ENCODE results near the gene MED14.

Gene MED14

DNA sequence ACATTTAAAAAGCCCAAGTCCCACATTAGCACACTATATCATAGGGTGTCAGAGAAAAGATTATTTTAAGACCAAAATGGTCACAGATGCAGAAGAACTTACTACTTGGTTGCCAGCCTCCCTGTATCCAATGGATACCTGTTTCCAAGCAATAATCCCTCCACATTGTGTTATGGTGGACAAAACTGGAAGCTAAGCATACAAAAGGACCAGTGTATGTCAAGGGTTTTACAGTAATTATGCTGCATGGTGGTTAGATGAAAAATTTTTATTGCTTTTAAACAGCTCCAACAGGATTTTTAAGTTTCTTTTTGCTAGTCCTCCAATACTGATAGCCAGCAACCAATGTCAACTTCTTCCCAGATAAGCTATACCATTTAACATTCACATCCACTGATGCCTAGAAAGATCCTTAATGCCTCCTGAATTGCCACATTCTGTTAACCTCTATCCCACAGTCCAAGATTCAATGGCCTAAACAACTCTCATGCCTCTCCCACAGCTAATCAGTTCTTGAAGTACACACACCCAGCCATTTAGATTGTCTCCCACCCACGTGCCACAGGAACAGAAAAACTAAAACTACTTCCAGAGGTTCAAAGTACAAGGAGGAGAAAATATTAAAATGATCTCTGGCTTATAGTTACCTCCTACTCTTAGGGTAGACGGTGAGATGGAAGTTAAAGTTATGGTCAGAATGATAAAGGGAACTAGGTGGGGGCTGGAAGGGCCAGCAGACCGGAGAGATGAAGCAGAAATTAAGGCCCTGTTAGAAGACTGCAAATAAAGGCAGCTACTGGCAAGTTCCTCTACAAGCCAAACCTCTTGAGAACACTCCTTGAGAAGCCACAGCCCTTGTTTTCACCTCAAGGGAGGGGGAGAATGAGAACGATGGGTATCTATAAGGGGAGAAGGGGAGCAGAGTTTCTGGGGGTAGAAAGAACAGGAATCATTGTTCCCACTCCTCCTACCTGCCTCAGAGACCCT, 5.5 kb downstream of the MED14 start:
- no peak for DNase-seq

DNA sequence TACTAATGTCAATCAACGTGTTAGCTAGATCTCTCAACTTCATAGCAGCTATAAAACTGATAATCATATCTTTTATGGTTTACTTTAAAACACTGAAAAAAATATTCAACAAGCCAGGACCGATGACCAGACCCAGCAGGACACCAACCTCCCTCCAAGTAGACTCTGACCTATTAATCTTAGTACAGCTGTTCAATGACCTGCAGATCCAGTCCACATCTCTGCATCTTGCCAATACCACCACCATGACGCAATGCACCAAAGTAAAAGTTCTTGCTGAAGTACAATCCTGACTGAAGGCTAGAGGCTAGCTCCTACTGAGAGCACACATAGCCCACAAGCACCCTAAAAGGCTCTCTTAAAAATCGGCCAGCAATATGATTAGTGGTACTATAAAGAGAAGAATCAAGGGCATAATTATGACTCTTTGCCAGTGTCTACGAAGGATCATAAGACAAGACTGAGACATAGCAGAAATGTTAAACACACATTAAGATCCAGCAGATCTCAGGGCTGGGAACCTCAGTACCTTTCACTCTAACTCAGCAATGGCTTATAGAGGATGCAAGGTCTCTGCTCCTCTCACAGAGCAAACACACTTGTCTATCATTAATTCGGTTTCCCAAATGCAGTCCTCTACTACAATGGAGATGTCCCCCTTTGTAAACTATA, 7.6 kb downstream of the MED14 start:
- no peak for DNase-seq

DNA sequence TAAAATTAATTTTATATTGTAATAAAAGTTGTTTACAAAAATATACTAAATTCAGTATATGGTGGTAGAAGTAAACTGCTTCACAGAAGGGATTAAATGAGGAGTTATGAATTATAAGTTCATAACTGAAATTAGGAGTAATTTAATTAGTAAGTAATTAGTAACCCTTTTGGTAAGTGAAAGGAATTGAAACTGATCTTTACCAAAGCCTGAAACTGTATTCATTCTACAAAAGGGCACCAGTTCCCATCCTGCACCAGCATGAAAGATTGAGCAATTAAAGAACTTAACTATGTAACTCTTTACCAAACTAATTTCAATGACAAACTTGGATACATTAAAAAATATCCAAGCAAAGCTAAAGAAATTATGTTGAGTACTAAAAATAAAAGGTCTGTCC, 8.2 kb downstream of the MED14 start:
- DNase-seq: no peak

DNA sequence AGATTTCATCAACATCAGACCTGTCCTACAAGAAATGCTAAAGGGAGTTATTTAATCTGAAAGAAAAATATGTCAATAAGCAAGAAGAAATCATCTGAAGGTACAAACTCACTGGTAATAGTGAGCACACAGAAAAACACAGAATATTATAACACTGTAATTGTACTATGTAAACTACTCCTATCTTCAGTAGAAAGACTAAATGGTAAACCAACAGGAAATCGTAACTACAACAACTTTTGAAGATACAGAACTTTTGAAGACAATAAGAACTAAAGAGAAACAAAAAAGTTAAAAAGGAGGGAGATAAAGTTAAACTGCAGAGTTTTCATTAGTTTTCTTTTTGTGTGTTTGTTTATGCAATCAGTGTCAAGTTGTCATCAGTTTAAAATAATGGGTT, 12.4 kb downstream of the MED14 start:
- no peak for DNase-seq

DNA sequence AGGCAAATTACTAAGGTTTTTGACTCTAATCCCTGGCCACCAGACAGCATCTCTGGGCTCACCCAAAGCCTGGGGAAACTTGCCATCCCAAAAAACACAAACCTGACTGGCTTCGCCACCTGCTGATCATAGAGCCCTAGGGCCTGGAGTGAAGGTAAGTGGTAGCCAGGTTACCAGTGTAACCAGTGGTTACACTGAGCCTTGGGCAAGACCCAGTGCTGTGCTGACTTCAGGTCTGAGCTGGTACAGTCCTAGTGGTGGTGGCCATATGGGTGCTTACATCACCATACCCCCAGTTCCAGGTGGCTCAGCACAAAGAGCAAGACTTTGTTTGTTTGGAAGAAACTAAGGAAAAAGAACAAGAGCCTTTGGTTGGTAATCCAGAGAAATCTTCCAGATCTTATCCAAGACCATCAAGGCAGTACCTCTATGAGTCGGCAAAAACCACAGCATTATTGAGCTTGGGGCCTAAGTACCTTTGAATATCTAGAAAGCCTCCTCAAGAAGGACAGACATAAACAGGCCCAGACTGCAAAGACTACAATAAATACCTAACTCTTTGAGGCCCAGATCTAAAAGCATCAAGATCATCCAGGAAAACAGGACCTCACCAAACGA, 13.7 kb downstream of the MED14 start:
- DNase-seq: no peak

DNA sequence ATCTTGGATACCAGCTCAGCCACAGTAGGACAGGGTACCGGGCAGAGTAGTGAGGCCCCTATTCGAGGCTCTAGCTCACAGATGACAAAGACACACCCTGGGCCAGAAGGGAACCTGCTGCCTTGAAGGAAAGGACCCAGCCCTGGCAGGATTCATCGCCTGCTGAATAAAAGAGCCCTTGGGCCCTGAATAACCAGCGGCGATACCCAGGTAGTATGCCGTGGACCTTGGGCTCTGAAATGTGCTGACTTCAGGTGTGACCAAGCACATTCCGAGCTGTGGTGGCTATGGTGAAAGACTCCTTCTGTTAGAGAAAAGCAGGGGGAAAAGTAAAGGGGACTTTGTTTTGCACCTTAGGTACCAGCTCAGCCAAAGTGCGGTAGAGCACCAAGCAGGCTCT, 14.6 kb downstream of the MED14 start:
- DNase-seq: no peak

DNA sequence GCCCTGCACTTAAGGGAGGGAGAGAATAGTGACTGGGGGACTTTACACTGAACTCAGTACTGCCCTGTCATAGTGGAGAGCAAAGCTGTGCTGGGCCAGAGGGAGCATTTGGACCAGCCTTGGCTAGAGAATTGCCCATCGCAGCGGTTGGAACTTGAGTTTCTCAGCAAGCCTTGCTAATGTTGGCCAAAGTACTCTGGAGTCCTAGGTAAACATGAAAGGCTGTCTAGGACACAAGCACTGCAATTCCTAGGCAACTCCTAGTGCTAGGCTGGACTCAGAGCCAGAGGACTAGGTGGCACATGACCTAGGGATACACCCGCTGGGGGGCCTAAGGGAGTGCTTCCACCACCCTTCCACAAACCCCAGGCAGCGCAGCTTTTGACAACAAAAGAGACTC, 15.0 kb downstream of the MED14 start:
- no peak for DNase-seq

DNA sequence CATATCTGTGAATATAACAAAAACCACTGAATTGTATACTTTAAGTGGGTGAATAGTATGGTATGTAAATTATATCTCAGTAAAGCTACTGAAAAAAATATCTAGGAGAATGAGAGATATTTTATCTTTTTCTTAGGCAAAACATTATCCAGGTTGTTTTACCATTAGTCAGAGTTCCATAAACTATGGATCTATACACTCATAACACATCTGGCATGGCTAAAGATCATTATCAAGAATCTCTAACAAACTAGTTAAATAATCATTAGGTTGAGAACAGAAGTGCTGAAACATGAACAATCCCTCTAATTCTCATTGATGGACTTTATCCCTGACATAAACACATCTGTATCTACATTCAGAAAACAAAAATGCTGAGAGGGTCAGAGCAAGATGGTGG, 15.6 kb downstream of the MED14 start:
- no peak for DNase-seq

DNA sequence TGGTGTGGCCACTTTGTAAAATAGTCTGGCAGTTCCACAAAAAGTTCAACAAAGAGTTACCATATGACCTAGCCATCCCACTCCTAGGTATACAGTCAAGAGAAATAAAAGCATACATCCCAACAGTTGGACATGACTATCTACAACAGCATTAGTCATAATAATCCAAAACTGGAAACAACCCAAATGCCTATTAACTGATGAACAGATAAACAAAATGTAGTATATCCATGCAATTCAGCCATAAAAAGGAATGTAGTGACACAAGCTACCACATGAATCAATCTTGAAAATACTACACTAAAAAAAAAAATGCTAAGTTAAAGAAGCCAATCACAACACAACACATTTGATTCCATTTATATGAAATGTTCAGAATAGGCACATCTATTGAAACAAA, 16.1 kb downstream of the MED14 start:
- DNase-seq: no peak

DNA sequence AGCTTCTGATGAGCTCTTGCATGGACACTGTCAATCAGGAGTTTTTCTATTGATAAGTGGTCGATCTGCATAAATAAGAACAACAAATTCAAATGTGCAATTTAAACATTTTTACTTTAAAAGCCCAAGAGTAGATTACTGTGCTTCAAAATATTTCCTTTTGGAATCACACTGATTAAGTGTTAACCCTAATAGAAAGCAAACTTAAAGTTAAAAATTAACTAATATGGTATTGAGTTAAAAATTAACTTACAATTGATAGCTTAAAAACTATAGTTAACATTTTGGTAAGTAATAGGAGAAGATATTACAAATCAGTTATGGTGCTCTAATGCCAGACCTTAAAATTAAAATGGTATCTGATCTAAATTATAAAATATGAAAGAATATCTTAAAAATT, 25.9 kb downstream of the MED14 start:
- DNase-seq: no peak

DNA sequence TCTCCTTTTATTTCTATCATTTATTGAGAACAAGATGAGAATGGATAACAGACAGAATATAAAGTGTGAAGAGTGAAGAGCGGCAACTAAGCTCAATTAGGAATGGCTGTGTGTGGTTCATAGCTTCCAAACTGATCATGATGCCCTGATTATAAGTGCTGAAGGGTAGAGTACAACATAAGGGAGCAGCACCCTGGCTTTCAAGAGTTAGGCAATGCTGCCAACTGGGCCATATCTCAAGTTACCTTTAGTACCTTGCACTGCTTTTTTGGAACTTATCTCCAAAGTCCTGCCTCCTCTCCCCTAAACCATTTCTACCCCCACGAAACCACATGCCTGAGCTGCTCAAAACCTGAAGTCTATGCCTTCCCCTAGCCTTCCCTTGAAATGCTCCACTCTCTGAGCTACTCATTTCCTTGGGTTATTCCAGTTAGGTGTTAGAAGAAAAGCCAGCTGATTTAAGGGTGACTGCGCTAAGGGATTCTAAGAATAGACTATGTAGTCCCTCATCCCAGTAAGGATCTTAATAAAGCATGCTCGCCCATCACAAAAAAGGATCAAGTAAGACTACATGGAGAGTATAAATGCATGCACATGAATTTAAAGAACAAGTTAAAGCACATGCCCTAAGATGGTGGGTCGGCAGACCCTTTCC, 29.6 kb downstream of the MED14 start:
- no peak for DNase-seq

DNA sequence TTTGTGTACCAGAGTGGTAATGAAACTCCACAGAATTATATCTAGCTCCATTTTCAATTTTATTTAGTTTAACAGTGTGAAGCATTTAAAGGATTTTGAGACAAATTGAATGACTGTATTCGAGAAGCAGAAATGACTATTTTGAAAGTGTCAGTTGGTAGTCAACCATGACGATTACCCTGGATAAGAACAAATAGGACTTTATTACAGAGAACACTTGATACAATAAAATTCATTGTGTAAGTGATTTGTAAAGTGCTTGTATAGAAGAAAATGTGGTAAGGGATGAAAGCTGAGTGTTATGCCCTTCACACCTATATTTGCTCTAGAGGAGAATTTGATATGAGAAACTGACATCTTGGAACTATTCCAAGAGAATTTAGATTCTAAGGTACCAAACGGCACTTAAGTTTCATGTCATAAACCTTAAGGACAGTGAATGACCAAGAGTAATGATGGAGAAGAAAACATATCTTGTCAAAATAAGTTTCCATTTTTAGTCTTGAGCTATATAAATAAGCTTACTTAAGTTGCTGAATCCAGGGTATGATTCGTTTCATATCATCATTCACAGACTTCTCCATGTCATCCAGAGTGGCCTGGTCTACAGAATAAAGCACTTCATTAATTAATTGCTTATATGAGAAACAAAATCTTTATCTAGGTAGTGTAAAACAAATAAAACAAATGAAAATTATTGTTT, 34.6 kb downstream of the MED14 start:
- DNase-seq: no peak

DNA sequence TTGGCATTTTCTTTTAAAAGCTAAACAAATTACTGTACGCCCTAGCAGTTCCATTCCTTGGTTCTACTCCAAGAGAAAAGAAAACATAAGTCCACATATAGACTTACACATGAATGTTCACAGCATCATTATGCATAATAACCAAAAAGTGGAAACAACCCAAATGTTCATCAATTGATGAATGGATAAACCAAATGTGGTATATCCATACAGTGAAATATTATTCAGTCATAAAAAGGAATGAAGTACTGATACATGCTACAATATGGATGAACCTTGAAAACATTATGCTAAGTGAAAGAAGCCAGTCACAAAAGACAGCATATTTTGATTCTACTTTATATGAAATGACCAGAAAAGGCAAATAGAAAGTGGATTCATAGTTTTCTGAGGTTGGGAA, 36.5 kb downstream of the MED14 start:
- DNase-seq: no peak

DNA sequence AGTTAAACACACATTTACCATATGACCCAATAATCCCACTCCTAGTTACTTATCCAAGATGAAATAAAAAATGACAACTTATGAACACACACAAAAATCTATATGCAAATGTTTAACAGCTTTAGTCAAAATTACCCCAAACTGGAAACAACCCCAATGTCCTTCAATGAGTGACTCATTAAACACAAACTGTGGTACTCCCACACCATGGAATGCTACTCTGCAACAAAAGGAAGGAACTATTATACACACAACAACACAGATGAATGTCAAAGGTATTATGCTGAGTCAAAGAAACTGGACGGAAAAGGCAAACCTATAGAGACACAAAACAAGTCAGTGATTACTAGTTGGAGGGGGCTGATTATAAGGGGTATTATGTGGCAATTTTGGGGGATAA, 40.5 kb downstream of the MED14 start:
- no peak for DNase-seq

DNA sequence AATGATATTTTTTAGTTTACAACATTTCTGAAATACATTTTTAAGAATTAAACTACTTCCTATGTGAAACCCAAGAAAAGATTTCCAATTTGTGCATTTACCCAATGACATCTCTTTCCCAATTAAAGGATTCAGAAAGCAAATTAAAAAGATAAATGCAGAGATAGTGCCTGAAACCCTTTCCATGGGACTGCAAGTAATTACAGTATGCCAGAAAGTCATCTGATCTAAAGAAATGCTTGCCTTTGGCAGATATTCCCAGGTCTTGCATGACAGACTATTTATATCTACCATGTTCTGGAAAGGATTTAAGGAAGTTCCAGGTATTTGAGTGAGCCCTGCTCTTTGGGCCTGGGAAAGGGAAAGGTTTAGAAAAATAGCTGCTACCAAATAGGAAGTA, 46.4 kb downstream of the MED14 start:
- DNase-seq: no peak

DNA sequence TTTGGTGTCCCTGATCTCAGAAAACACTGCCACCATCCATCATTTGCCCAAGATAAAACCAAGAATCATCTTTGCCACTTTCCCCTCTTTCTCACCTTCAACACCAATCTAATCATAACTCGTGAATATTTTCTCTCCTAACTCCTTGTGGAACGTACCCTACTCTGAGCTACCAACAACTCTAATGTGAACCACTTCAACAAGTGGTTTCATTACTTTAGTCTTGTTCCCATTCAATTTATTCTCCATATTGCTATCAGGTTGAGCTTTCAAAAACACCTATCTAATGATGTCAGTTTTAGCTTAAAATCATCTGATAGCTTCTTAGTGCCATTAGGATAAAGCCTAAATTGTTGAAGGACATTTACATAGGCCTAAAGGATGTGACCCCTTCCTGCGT, 48.2 kb downstream of the MED14 start:
- DNase-seq: no peak

DNA sequence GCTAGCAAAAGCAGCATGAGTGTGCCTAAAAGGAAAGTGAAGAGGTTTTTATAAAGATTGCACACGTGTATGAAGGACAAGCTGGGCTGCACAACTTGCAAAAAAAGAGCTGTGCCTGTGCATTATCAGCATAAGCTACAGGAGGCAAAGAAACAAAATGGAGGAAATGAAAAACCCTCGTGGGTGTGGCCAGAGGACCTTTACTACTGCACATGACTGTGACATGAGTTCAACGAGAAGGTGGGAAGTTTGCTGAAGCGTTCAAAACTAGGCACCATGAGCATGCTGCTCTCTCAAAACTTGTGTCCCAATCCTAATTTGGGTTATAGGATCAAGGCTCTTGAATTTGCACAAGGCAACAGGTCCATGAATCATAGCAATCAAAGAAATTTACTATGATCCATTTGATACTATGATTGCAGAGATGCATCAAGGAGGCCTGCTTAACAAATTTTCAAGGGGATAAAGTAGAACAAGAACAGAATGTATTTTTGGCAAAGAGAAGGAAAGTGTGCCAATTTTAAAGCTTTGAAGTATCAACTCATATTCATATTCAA, 49.9 kb downstream of the MED14 start:
- no peak for DNase-seq

DNA sequence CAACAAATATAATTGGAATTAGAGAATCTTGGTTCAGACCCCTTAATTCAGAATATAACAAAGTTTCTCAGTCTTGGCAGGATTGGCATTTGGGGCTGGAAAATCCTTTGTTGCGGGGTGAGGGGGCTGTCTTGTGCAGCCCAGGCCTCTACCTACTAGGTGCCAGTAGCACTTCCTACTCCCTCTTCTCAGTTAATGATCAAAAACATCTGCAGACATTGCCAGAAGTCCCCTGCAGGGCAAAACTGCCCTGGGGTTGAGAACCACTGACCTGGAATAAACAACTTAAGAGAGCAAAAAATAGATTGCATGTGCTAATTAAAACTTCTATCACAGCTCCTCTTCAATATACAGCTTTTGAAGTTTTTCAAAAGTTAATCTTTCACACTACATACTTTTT, 51.2 kb downstream of the MED14 start:
- no peak for DNase-seq

DNA sequence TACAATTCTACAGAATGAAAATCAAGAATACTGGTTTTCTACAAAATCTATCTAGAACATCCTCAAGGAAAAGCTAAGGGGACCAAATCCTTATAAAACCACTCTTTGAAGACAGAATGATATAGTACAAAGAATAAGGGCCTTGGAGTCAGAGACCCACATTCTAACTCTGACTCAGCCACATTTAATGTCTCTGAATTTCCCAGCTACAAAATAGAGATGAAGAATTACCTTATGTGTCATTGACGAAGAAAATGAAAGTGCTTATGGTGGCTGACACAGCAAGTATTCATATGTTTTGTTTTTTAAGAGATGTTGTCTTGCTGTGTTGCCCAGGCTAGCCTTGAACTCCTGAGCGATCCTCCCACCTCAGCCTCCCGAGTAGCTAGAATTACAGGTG, 52.1 kb downstream of the MED14 start:
- DNase-seq: no peak

DNA sequence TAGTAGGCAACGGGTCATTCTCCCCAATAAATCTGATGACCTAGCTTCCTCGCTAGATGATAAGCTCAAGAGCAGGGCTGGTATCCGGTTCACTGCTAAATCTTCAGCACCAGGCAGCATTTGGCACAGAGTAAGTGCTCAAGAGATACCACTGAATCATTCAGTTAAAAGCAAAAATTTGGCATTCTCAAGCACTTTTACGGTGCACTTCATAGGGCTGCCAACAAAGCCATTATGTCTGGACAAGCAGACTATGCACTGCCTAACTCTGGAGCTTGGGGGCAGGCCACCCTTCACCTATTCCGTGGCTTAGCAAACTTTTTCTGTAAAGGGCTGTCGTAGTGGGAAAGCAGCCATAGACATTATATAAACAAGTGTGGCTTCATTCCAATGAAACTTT, 64.2 kb downstream of the MED14 start:
- no peak for DNase-seq

DNA sequence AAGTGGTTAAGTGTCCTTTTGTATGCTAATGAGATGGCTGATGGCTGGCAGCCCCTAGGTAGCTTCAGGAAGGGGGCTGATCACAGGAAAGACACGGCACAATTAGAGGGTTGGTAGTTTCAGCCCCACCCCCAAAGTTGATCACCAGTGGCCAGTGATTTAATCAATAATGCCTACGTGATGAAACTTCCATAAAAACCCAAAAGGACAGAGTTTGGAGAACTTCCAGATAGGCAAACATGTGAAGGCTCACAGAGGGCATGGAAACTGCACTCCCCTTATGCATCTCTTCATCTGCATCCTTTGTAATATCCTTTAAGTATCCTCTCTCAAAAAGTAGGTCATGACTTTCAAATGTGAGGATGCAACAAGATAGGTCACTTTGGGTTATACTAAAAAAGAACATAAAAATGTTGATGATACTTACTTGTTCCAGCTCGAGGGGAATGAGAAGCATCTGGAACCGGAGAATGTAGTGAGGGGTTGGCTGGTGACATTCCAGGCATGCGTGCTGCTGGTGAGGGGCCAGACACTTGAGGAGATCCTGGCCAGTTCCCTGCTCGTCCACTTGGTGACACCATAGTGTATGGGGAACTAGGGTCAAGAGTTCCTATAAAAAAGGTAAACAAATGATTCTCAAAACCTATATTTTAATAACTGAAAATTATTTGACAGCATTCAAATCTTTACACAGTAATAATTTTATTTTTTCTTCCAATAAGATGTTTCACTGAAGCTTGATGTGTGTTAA, 71.3 kb downstream of the MED14 start:
- DNase-seq: no peak
